Activated T-helper 1 cell treated with anti-CD3 and anti-CD28 coated beads, Interleukin-12 subunit alpha, Interleukin-12 subunit beta, Interleukin-2, Interleukin-4 antibody, amounts not matched to agents 30 ng/mL and 10 ng/mL and 1 ng/mL, durations not matched to agents 14 hours and 24 hours and 36 hours (primary cell): ENCODE results near the gene ADGRA1. TPM values are rescaled to one million over a fixed set of nuclear protein-coding genes. Genes with fewer than 3 reads are reported as not detected.
"Not testable (repeated sequence)": the region's sequence is repeated elsewhere in the genome, so short reads cannot be mapped to it uniquely, and the experiment has no call there.

ENCODE experiments used
- DNase-seq: peaks from one replicate; pipeline ENCODE4 v3.0.0; 2021; ENCODE audit warnings: low spot score
- H3K27ac Mint-ChIP-seq: one replicate; pipeline ENCODE4 v1.8.0; 2021; ENCODE audit warnings: mild to moderate bottlenecking, mixed read lengths
- H3K27me3 Mint-ChIP-seq: one replicate; pipeline ENCODE4 v1.8.0; 2022; ENCODE audit warnings: mild to moderate bottlenecking, moderate library complexity, mixed read lengths; ENCODE audit not compliant: insufficient read depth
- H3K36me3 Mint-ChIP-seq: one replicate; pipeline ENCODE4 v1.8.0; 2021; ENCODE audit warnings: low read depth, mixed read lengths
- H3K4me1 Mint-ChIP-seq: one replicate; pipeline ENCODE4 v1.8.0; 2021; ENCODE audit warnings: low read depth, mixed read lengths
- H3K4me3 Mint-ChIP-seq: one replicate; pipeline ENCODE4 v1.8.0; 2021; ENCODE audit warnings: mild to moderate bottlenecking, moderate library complexity, mixed read lengths
- H3K9me3 Mint-ChIP-seq: one replicate; pipeline ENCODE4 v1.8.0; 2021; ENCODE audit warnings: mixed read lengths
- intact Hi-C: fragments of 100-400 bp; cut with micrococcal nuclease; formaldehyde crosslinking; loops from one replicate; pipeline ENCODE4 v1.15.1; 2024
- total RNA-seq: library from RNA; stranded (reverse); gene quantifications from 2 replicates; pipeline ENCODE4 v1.2.3, GENCODE V29; 2022

ADGRA1 gene
- total RNA-seq, 1 donor from 2014 or later = not detected

DNA sequence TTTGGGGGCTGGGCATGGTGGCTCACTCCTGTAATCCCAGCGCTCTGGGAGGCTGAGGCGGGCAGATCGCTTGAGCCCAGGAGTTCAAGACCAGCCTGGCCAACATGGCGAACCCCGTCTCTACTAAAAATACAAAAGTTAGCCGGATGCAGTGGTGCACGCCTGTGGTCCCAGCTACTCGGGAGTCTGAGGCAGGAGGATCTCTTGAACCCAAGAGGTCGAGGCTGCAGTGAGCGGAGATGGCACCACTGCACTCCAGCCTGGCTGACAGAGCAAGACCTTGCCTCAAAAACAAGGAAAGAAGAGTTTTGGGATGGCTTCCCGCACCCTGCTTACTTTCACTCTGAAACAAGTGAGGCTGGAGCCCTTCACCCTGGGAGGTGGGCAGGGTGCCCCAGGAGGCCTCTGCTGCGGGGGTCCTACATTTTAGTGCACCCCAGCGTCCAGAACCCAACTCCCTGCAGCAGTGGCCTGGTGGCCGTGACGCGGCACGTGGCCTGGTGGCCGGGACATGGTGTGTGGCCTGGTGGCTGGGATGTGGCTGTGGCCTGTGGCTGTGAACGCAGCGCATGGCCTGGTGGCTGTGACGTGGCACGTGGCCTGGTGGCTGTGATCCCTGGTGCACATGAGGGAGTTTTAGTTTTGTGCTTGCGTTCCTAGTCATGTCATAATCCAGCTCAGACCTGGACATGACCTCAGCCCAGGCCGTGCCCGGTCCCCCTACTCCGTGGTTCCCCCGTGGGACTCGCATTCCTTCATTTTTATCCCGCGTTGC is 81.6 kb downstream of the ADGRA1 start:
- H3K4me1 Mint-ChIP-seq = no peaks in the 10 kb centered on the region
- H3K36me3 Mint-ChIP-seq = no peaks in the 10 kb centered on the region
- peaks cover 2% of the 10 kb centered on the region for H3K9me3 Mint-ChIP-seq
- no peak for DNase-seq
- H3K27ac Mint-ChIP-seq = no peak overlapping the region
- no peak overlapping the region for H3K4me3 Mint-ChIP-seq
- intact Hi-C loops = no loop called here
- peaks cover 6% of the 10 kb centered on the region for H3K27me3 Mint-ChIP-seq

DNA sequence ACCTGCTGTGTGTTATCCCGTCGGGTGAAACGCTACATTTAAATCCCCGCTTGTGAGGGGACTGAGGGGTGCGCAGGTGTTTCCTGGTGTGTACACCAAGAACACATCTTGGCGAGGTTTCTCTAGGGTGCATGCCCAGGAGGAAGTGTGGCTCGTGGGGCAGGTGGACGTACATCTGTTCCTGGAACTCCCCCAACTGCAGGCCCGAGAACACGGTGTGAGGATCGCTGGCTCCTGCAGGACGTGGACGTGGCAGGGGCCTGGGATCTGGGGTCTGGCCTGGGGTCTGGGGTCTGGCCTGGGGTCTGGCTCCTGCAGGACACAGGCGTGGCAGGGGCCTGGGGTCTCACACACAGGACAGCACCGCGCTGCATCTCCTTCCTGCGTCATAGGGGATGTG is 82.4 kb downstream of the ADGRA1 start:
- no peaks in the 10 kb centered on the region for H3K4me1 Mint-ChIP-seq
- DNase-seq = no peak
- H3K27me3 Mint-ChIP-seq = peaks cover 6% of the 10 kb centered on the region
- intact Hi-C loops = no loop called here
- peaks cover 8% of the 10 kb centered on the region for H3K9me3 Mint-ChIP-seq
- H3K36me3 Mint-ChIP-seq = no peaks in the 10 kb centered on the region
- no peak overlapping the region for H3K4me3 Mint-ChIP-seq
- no peak overlapping the region for H3K27ac Mint-ChIP-seq

- intact Hi-C loops = no loop called here
- no peak overlapping the region for H3K27ac Mint-ChIP-seq
- DNase-seq = no peak
These were observed 86.3 kb downstream of the ADGRA1 start for GRCh38 chr10:133173860-133174640.

DNA sequence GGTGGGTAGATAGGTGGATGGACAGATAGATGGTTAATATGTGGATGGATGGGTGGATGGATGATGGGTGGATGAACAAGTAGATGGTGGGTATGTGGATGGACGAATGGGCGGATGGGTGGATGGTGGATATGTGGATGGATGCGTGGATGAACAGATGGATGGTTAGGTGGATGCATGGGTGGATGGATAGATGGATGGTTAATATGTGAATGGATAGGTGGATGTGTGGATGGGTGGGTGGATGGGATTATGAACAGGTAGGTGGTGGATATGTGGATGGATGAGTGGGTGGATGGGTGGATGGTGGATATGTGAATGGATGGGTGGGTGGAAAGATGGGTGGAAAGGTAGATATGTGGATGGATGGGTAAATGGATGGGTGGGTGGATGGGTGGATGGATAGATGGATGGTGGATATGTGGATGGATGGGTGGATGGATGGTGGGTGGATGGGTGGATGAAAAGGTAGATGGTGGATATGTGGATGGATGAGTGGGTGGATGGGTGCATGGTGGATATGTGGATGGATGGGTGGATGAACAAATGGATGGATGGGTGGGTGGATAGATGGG is 87.1 kb downstream of the ADGRA1 start:
- Mint-ChIP-seq H3K9me3 (peaks cover 25% of the 10 kb centered on the region), H3K4me1 (no peaks in the 10 kb centered on the region), H3K4me3 (no peak overlapping the region), H3K36me3 (no peaks in the 10 kb centered on the region), H3K27ac (no peak overlapping the region), H3K27me3 (peaks cover 6% of the 10 kb centered on the region)
- intact Hi-C loops = no loop called here
- DNase-seq = no peak

More at GRCh38 chr10:133173860-133174640, 86.3 kb downstream of the ADGRA1 start:
- Mint-ChIP-seq H3K4me3 (no peak overlapping the region), H3K4me1 (no peaks in the 10 kb centered on the region), H3K9me3 (peaks cover 25% of the 10 kb centered on the region), H3K27me3 (peaks cover 6% of the 10 kb centered on the region), H3K36me3 (no peaks in the 10 kb centered on the region)

- H3K27me3 Mint-ChIP-seq, intact Hi-C loops, H3K36me3 Mint-ChIP-seq, H3K4me1 Mint-ChIP-seq, H3K27ac Mint-ChIP-seq, H3K4me3 Mint-ChIP-seq, DNase-seq: not testable (repeated sequence)
- peaks cover 25% of the 10 kb centered on the region for H3K9me3 Mint-ChIP-seq
These were observed 87.9 kb downstream of the ADGRA1 start for GRCh38 chr10:133175624-133176023.

DNA sequence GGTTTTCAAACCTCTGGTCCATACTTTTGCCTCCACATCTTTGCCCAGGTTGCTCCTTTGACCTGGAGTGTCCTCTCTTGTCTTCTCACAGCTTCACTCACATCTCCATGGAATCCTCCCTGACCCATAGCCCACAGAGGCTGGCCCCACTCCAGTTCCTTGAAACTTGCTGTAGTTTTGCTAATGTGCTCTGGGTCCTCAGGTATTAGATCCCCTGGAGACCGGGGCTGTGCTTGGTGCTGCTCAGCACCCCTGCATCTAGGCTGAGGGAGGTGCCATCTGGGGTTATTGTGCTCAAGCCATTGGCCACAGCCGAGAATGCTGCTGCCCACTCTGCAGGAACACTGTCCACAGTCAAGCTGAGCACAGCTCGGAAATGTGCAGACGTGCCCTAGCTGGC is 88.8 kb downstream of the ADGRA1 start:
- Mint-ChIP-seq H3K27ac (no peak overlapping the region), H3K9me3 (peaks cover 25% of the 10 kb centered on the region), H3K4me3 (no peak overlapping the region), H3K36me3 (no peaks in the 10 kb centered on the region), H3K4me1 (no peaks in the 10 kb centered on the region), H3K27me3 (peaks cover 6% of the 10 kb centered on the region)
- intact Hi-C loops = no loop called here
- no peak for DNase-seq

- no peak overlapping the region for H3K4me3 Mint-ChIP-seq
- H3K9me3 Mint-ChIP-seq = peaks cover 25% of the 10 kb centered on the region
- H3K36me3 Mint-ChIP-seq = no peaks in the 10 kb centered on the region
- H3K27me3 Mint-ChIP-seq = no peaks in the 10 kb centered on the region
- no peak overlapping the region for H3K27ac Mint-ChIP-seq
- DNase-seq = no peak
- H3K4me1 Mint-ChIP-seq = no peaks in the 10 kb centered on the region
- intact Hi-C loops = no loop called here
These were observed 89.8 kb downstream of the ADGRA1 start for GRCh38 chr10:133177380-133178157.

GRCh38 chr10:133178357-133179127 is 90.8 kb downstream of the ADGRA1 start:
- no peaks in the 10 kb centered on the region for H3K36me3 Mint-ChIP-seq
- no peak for DNase-seq

DNA sequence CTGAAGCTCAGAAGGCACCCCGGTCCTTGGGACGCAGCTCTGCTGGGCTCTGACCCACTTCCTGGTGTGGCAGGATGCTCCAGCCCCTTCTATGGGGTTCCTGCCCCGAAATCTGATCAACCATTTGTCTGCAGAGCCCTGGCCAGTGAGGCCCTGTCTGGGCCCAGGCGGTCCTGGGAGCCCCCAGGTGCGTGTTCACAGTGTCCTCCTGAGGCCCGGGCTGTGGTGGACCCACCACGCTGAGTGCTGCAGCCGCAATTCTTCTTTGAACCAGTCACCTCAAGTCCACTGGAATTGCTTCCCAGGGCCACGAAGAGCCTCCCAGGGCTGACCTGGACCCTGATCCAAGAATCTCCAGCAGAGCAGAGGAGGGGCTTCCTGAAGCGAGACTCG is 91.4 kb downstream of the ADGRA1 start:
- no peak overlapping the region for H3K27ac Mint-ChIP-seq
- H3K9me3 Mint-ChIP-seq = peaks cover 29% of the 10 kb centered on the region
- H3K4me3 Mint-ChIP-seq = no peak overlapping the region
- no peak for DNase-seq
- H3K4me1 Mint-ChIP-seq = no peaks in the 10 kb centered on the region
- intact Hi-C loops = no loop called here
- H3K36me3 Mint-ChIP-seq = no peaks in the 10 kb centered on the region
- no peaks in the 10 kb centered on the region for H3K27me3 Mint-ChIP-seq

More at GRCh38 chr10:133178357-133179127, 90.8 kb downstream of the ADGRA1 start:
- Mint-ChIP-seq H3K4me3 (no peak overlapping the region), H3K27me3 (no peaks in the 10 kb centered on the region), H3K4me1 (no peaks in the 10 kb centered on the region), H3K9me3 (peaks cover 25% of the 10 kb centered on the region), H3K27ac (no peak overlapping the region)
- intact Hi-C loops = no loop called here

DNA sequence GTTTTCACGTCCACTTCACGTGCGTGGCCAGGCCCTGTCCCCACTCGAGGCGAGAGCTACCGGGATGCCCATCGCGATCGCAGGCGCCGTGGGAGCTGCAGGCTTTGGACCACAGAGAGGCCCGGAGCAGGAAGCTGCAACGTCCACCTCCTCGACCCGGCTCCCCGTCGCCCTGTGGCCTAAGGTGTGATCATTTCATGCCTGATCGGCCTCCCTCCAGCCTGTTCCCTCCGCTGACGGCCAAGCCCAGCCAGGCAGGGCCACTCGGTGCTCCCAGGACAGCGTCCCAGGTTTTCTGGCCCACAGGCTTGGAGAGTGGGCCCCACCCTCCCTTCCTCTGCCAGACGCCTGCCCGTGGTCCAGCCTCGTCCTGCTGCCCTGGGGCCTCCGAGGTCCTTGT is 91.9 kb downstream of the ADGRA1 start:
- Mint-ChIP-seq H3K4me3 (no peak overlapping the region), H3K36me3 (no peaks in the 10 kb centered on the region), H3K27ac (no peak overlapping the region), H3K27me3 (no peaks in the 10 kb centered on the region), H3K4me1 (no peaks in the 10 kb centered on the region), H3K9me3 (peaks cover 28% of the 10 kb centered on the region)
- no peak for DNase-seq
- intact Hi-C loops = no loop called here

GRCh38 chr10:133180192-133180964 is 92.7 kb downstream of the ADGRA1 start:
- no peak for DNase-seq
- Mint-ChIP-seq H3K27me3 (no peaks in the 10 kb centered on the region), H3K4me3 (no peak overlapping the region), H3K27ac (no peak overlapping the region), H3K36me3 (no peaks in the 10 kb centered on the region), H3K9me3 (peaks cover 26% of the 10 kb centered on the region), H3K4me1 (no peaks in the 10 kb centered on the region)
- intact Hi-C loops = no loop called here
